T1000 (cell line): ENCODE measurements around the gene ACTR1A.
"Not testable (repeated sequence)": the region's sequence is repeated elsewhere in the genome, so short reads cannot be mapped to it uniquely, and the experiment has no call there.

Source experiments
- DNase-seq: peaks from one replicate; lab custom pipeline; 2025; ENCODE audit warnings: mixed read lengths; lab: John Stamatoyannopoulos, UW

Gene ACTR1A

DNA sequence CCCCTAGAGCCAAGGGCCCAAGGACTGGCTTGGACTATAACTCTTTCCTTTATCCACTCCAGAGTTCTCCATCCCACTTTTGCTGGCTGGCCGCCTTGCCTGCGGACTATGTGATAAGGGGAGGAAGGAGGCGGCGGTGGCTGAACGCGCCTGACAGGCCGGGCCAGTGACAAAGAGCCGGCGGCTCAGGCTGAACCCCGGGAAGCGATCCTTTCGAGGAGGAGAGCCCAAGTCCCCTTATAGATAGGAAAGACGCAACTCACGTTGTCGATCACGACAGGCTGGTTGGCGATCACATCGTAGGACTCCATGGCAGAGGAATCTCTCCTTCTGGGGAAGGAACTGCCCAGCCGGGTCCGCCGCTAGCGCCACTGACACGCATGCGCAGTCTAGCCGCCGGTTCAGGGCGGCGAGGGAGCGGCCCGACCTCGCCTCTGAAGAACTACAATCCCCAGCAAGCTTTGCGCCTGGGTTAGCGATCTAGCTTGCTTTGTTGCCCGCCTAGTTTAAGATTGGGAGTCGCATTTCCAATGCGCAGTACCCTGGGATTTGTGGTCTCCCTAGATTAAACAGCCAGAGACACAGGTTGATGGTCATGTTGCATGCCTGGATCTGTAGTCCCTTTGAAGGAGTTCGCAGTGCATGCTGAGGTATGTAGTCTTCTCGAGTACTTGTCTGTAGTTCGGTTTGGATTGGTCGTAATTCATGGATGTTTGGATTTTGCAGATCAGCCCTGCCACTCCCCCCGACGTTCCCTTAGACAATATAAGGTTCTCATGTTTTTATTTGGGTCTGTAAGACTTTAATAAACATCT is at the start of gene ACTR1A:
TSS of gene ACTR1A (minus strand) at position 376 of the 815 bp plus-strand sequence. CDS start at position 311, 65 bp downstream.
- peak; percentile 94 for DNase-seq

DNA sequence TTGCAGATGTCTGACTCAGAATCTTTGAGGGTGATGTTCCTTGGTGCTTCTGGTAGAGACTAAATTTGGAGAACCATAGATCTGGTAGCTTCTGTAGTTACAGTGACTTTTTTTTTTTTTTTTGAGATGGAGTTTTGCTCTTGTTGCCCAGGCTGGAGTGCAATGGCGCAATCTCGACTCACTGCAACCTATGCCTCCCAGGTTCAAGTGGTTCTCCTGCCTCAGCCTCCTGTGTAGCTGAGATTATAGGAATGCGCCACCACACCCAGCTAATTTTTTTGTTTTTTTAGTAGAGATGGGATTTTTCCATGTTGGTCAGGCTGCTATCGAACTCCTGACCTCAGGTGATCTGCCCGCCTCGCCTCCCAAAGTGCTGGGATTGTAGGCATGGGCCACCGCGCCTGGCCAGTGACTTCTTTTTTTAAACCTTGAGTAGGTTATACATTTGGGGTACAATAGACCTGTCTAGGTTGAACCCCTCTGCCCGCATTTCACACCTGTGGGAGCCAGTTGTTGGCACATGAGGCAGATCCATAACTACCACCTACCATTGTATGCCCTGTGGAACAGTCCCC is 48.2 kb upstream of the ACTR1A start:
- no peak for DNase-seq

DNA sequence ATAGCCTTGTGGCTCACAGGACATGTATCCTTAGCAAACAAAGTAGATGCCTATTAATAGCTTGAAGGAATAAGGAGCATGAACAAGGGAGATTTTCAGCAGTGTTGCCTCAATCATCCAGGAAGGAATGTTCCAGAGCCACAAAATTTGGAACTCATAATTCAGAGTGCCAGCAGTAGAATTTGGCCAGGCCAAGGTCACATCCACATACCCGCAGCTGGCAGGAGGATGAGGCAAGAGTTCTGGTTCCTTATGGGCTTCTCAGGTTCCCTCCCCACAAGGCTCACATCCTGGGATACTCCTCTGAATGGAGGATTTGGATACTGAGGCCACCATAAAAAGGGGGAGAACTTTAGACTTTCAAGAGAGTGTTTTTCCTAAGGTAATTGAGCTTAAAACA is 47.0 kb upstream of the ACTR1A start:
- DNase-seq = no peak

DNA sequence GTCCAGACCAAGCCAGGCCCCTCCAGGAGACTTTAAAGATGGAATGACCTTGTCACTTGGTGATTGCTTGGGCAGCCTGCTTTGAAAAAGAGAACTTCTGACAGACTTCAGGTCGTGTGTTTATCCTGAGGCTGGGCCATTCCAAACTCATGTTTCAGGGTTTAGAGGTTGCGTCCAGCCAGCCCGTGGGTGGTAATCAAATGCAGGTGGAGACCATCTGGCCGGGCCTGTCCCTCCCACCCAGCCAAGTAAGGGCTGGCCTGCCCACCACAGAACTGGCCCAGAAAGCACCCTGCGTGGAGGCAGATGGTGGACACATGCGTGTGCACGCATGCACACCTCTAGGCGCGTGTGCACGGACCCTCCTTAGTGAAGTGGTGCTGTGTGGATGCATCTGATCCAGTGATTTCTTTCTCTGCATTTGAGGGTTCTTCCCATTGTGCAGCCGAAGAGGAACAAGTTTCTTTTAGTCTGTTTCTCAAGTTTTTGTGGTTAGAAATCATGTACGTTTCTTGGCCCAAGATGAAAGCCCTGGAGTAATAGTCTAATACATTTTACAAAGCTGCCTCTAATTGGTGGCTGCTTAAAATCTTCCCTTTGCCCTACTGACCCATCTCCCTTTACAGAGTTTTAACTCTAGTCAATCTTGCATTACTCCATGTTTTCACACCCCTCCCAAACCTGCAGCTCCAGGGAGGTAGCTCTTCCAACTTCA is 44.3 kb upstream of the ACTR1A start:
- DNase-seq = no peak

DNA sequence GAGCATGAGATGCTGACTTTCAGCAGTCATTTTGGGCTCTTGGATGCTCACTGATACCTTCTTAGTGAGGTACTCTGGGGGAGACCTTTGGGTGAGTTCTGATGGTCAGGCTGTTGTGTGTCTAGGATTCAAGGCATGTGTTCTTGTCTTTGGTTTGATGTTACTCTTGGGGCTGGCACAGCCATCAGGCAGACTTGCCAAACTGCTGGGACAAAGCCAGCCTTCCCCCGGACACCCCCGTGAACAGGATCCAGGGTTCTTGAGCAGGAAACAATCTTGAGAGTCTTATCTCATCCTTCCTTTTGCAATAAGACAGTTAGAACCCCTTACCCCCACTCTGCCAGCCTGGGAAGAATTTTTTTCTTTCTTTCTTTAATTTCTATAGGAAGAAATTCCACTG is 43.5 kb upstream of the ACTR1A start:
- DNase-seq = no peak

DNA sequence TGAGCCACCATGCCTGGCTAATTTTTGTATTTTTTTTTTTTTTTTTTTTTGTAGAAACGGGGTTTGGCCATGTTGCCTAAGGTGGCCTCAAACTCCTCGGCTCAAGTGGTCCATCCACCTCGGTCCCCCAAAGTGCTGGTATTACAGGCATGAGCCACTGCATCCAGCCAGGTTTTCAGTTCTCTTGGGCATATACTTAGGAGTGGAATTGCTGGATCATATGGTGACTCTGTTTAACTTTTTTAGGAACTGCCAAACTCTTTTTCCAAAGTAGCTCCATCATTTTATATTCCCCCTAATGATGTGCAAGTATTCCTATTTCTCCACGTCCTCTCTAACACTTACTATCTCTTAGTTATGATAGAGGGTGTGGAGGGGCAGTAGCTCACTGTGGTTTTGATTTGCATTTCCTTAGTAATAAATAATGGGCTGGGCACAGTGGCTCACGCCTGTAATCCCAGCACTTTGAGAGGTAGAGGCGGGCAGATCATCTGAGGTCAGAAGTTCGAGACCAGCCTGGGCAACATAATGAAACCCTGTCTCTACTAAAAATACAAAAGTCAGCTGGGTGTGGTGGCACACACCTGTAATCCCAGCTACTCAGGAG is 42.9 kb upstream of the ACTR1A start:
- DNase-seq = no peak

DNA sequence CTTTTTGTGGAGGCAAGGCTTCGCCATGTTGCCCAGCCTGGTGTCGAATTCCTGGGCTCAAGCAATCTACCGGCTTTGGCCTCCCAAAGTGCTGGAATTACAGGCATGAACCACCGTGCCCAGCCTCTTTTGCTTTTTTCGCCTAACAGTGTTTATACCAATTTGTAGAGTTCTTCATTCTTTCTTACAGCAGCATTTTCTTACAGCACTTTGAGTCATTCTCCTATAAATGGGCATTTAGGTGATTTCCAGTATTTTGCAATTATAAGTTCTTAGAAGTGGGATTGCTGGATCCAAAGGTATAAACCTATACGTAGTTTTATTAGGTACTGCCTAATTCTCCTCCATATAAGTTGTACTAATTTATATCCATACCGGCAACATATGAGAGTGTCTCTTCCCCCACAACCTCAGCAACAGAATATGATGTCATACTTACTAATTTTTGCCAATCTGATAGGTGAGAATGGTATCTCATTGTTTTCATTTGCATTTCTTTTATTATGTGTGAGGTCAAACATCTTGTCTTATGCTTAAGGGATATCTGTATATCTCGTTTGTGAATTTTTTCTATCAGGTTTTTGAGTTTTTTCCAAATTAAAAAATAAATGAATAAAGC is 40.4 kb upstream of the ACTR1A start:
- DNase-seq = no peak

DNA sequence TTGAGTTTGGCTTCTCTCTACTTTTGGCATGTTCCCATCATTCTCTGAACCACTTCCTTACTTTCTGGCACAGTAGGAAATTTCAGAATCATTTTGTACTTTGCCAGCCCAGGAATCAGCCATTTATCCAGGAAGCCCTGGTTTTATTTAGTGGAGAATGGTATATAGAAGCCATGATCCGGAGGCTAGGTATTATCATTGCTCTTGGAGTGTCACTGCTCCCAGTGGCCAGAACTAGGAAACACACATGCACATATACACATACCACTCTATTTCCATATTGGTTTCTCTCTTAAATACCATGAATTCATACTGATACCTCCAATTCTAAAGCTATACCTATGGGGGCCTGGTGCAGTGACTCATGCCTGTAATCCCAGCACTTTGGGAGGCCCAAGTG is 37.5 kb upstream of the ACTR1A start:
- DNase-seq = no peak

DNA sequence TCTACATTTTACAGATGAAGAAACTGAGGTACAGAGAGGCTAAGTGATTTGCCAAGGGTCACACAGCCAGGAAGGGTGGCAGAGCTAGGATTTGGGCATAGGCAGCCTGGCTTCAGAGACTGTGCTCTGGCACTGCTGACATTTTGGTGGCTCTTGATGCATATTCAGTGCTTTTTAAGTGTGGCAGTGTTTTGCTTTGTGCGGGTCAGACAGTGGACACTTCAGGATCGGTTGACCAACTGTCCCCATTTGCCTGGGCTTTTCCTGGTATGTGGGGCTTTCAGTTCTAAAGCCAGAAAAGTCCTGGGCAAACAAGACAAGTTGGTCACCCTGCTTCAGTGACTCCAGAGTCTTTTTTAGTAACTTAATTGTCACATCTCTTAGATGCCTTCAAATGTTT is 36.3 kb upstream of the ACTR1A start:
- DNase-seq = no peak

DNA sequence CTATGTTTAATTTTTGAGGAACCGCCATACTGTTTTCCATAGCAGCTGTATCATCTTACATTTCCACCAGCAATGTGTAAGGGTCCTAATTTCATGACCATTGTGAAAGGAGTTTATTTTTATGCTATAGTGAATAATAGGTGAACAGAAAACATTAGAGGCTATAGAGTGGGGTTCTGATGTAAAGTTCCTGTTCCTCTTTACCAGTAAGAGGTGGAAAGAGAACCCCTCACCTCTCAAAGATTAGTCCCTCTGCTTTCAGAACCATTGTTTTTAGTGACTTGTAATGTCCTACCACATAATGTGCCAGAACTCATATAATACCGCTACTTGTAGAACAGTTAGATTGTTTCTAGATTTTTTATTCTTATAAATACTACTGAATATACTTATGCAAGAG is 35.4 kb upstream of the ACTR1A start:
- no peak for DNase-seq

DNA sequence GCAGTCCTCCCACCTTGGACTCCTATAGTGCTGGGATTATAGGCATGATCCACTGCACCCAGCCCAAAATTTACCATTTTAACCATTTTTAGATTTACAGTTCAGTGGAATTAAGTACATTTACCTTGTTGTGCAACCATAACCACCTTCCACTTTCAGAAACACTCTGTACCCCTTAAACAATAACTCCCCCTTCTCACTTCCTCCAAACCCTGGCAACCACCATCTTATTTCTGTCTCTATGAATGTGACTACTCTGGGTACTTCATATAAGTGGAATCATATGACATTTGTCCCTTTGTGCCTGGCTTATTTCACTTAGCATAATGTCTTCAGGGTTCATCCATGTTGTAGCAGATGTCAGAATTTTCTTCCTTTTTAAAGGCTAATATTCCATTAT is 34.9 kb upstream of the ACTR1A start:
- no peak for DNase-seq

DNA sequence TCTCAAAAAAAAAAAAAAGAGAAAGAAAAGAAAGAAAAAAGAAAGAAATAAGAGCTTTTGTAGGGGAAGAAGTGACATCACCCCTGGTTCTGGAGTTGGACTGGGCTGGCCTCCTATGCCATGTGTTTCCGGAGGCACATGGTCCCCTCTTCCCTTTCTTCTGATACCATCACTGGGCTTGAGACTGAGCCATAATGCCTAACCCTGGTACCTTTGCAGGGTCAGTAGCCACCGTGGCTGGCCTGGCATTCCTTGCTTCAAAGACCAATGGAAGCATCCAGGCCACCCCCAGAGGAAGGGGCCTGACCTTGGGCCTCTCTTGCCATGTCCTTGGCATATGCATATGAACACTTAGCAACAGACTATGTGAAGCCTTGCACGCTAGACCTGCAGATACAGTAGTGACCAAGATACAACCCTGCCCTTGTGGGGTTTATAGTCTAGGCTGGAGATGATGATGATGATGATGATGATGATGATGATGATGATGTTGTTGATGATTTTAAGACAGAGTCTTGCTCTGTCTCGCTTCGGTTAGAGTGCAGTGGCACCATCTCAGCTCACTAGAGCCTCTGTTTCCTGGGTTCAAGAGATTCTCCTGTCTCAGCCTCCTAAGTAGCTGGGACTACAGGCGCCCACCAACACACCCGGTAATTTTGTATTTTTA is 33.1 kb upstream of the ACTR1A start:
- no peak for DNase-seq

DNA sequence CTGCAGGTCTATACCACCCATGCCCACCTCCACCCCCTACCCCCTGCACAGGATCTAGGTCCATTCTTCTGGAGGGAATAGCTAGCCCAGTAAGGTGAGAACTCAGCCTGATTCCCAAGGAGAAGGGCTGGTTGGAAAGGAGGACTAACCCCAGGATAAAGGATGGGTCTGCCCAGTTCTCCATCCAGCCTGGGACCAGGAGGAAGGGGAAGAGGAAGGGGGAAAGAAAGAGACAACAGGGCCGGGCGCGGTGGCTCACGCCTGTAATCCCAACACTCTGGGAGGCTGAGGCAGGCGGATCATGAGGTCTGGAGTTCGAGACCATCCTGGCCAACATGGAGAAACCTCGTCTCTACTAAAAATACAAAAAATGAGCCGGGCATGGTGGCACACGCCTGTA is 32.5 kb upstream of the ACTR1A start:
- DNase-seq = not testable (repeated sequence)

DNA sequence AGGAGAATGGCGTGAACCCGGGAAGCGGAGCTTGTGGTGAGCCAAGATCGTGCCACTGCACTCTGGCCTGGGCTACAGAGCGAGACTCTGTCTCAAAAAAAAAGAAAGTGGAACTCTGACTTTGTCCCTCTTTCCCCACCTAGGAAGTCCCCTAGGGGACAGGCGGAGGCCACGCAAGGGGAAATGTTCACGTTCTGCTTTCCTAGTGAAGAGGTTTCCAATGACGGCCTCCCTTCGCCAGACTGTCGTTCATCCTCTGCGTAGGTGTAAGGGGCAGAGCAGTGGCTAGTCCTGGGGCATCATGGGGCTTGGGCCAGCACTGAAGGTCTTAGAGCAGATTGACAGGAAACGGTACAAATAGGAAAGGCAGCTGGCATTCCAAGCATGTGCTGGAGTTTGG is 31.8 kb upstream of the ACTR1A start:
- no peak for DNase-seq

DNA sequence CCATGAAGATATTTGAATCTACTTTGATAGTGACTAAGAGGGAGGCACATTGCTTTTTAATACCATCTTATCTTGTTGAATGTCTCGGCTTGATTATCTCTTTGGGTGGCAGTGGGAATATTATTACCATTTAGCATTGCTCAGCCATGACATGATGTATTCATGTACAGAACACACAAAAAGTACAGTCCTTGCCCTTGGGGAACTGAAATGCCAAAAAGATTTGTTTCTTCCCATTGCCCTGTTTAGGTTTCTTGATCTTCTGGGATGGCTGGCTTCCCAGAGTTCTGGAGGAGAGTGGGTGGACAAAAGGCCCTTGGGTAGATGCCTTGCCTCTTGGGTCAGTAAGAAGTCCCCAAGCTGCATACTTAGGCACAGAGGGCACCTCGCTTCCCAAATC is 25.0 kb upstream of the ACTR1A start:
- DNase-seq = no peak

DNA sequence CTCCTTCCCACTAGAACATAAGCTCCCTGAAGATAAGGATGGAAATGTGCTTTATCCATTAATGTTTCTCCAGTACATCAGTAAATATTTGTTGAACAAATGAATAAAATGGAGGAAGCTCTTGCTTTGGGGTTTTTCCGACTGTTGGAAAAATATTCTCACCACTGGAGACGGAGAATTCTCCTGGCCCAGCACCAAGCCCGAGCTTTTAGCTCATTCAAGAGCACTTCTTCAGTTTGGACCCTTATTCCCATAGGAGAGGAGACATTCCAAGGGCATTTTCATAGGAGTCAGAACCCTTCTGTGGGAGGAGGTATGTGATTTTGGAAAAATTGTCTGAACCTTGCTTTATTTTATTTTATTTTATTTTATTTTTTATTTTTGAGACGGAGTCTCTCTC is 22.2 kb upstream of the ACTR1A start:
- no peak for DNase-seq

DNA sequence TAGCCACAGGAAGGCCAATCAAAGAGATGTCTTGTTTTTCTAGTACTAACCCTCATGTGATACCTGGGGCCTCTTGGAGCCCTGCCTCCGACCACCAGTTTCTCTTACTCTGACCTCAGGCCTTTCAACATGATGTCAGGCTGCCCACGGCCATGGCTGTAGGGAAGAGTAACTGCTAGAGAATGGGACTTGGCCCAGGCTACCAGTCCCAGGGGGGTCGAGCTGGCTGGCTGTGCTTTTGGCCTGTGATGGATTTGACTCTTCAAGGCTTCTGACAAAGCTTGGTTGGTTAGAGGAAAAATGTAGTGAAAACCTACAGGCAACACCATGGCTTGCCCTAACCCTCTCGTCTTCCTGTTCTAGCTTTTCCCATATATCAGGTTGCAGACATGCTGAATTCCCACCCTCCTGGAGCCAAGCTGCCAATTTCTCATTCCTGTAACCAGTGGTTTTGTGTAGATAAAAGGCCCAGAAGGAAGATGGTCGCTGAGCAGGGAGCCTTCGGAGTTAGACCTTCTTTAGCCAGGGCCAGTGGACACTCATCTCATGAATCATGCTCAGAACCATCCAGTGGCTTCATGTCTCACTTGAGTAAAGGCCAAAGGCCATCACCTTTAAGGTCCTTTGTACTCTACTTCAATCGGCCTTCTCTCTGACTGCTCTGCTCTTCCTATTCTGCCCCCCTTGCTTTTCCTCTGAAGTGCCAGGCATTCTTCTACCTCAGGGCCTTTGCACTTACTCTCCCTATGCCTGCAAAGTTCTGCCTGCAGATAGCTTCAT is 20.9 kb upstream of the ACTR1A start:
- peak; percentile 20 for DNase-seq

DNA sequence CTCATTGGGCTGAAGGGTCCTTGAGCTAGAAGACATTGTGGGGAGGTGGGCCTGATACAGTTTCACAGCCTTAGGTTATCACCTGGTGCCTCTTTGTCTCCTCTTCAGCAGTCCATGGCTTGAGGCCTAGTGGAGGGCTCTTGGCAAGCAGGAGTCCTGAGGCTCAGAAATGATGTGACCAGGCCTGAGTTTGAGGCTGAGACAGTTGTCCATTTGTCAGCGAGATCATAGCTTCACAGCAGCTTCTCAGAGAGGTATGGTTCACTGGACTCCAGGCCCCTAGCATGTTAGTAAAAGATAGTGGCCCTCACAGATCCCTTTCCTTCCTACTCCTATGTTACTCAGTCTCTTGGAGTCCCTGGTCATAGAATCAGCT is 20.4 kb upstream of the ACTR1A start:
- no peak for DNase-seq

DNA sequence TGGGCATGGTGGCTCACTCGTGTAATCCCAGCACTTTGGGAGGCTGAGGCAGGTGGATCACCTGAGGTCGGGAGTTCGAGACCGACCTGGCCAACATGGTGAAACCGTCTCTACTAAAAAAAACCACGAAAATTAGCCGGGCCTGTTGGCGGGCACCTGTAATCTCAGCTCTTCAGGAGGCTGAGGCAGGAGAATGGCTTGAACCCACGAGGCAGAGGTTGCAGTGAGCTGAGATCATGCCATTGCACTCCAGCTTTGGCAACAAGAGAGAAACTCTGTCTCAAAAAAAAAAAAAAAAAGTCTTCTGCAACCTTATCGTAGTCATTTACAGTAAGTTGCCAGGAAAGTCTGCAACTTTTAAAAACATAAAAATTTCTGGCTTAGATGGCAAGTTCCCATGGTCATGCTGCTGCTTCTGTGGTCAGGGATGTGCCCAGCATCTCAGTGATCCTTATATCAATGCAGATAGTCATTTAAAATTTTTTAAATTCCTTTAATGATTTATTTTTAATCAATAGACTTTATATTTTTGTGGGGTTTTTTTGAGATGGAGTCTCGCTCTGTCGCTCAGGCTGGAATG is 16.8 kb upstream of the ACTR1A start:
- DNase-seq = no peak

DNA sequence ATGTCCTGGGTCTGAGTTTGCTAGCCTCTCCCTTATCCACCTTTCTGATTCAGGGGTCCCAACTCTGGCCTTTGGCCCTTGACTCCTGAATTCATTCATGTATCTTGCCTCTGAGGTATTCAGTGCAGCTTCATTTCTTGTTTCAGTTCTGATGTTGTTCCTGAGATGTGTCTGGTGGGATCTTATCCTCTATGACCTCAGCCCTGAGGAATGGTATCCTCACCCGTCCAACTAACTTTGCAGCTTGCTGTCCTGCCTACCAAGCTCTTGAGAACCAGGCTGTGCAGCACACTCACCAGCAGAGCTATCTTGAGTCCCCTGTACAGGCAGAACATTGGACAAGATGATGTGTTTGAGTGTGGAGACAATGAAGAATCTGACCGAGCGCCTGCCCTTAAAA is 15.0 kb upstream of the ACTR1A start:
- DNase-seq = no peak

DNA sequence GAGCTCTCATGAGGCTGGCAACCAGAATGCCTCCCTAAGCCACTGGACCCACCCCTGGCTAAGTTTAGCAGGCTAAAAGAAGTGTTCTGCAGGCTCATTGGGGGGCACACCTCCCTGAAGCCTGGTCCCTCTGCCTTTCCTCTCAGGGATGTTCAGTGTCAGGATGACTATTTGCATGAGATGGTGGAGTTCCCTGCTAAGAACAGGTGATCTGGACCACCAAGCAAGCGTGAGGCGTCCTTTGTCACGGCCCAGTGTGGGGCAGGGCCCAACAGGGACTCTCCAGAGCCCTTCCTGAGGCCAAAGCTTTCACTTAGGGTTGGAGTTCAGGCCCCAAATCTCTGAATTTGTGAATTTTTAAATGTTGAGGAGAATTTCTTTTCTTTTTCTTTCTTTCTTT is 13.2 kb upstream of the ACTR1A start:
- no peak for DNase-seq
